Measurements from ENCODE around the gene SCOC.

GRCh38 chr4:140427919-140428471, 54.5 kb downstream of the SCOC start:
- TF ChIP-seq, protein P1, sequence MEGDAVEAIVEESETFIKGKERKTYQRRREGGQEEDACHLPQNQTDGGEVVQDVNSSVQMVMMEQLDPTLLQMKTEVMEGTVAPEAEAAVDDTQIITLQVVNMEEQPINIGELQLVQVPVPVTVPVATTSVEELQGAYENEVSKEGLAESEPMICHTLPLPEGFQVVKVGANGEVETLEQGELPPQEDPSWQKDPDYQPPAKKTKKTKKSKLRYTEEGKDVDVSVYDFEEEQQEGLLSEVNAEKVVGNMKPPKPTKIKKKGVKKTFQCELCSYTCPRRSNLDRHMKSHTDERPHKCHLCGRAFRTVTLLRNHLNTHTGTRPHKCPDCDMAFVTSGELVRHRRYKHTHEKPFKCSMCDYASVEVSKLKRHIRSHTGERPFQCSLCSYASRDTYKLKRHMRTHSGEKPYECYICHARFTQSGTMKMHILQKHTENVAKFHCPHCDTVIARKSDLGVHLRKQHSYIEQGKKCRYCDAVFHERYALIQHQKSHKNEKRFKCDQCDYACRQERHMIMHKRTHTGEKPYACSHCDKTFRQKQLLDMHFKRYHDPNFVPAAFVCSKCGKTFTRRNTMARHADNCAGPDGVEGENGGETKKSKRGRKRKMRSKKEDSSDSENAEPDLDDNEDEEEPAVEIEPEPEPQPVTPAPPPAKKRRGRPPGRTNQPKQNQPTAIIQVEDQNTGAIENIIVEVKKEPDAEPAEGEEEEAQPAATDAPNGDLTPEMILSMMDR (IDR thresholded peaks at IDR 0.05), result no peak
- TF ChIP-seq POLR2A (IDR thresholded peaks at IDR 0.05), result no peak
